Measurements from ENCODE around the gene PATJ. TPM values are rescaled to one million over a fixed set of nuclear protein-coding genes. Genes with fewer than 3 reads are reported as not detected.
"Not testable (repeated sequence)": the region's sequence is repeated elsewhere in the genome, so short reads cannot be mapped to it uniquely, and the experiment has no call there.

PATJ gene
- total and polyA plus RNA-seq, 4 donors: 8.0 to 47.1 (median 24.3) TPM

- H3K4me1 ChIP-seq (ENCODE audit: control insufficient read depth in 1 of 2, insufficient read depth in 2 of 2, low read length in 2 of 2); H3K27ac ChIP-seq (ENCODE audit: low read depth in 1 of 2, low read length in 2 of 2); H3K9me3 ChIP-seq (ENCODE audit: control insufficient read depth, low read length); intact Hi-C loops (cut with DNase I); ATAC-seq (ENCODE audit: low FRiP score); H3K36me3 ChIP-seq (ENCODE audit: control insufficient read depth in 1 of 2, insufficient read depth in 2 of 2, low read length in 1 of 2); H3K27me3 ChIP-seq (ENCODE audit: control insufficient read depth in 1 of 2, insufficient read depth in 2 of 2, low read length in 1 of 2); DNase-seq; H3K4me3 ChIP-seq (ENCODE audit: low read length in 2 of 2): not testable (repeated sequence)
- WGBS, 2 donors: 91 to 94% methylated on average over 9 of the region's 9 CpGs
Observed at GRCh38 chr1:62220456-62220855, 478.2 kb downstream of the PATJ start.

- WGBS, 2 donors: 97% methylated on average over 1 of the region's 1 CpG
- Histone ChIP-seq H3K36me3 (ENCODE audit: control insufficient read depth in 1 of 2, insufficient read depth in 2 of 2, low read length in 1 of 2) (no peaks in the 10 kb centered on the region), H3K4me3 (ENCODE audit: low read length in 2 of 2) (no peak overlapping the region), H3K4me1 (ENCODE audit: control insufficient read depth in 1 of 2, insufficient read depth in 2 of 2, low read length in 2 of 2) (no peaks in the 10 kb centered on the region), H3K27ac (ENCODE audit: low read depth in 1 of 2, low read length in 2 of 2) (no peak overlapping the region), H3K27me3 (ENCODE audit: control insufficient read depth in 1 of 2, insufficient read depth in 2 of 2, low read length in 1 of 2) (no peaks in the 10 kb centered on the region), H3K9me3 (ENCODE audit: control insufficient read depth, low read length) (no peaks in the 10 kb centered on the region)
- DNase-seq (no peak), ATAC-seq (ENCODE audit: low FRiP score) (no peak)
- intact Hi-C loops (cut with DNase I): no loop called here
Observed at GRCh38 chr1:62221171-62221570, 478.9 kb downstream of the PATJ start.

- intact Hi-C loops (cut with DNase I): no loop called here
- DNase-seq: no peak
- WGBS, 2 donors: 72 to 91% methylated on average over 9 of the region's 9 CpGs
Observed at GRCh38 chr1:62222321-62222720, 480.0 kb downstream of the PATJ start.

GRCh38 chr1:62224182-62224581 is 481.9 kb downstream of the PATJ start:
- intact Hi-C loops (cut with DNase I): no loop called here
- H3K9me3 ChIP-seq (ENCODE audit: control insufficient read depth, low read length): no peaks in the 10 kb centered on the region
- 41 to 47% methylated on average over 2 of the region's 3 CpGs for WGBS, 2 donors

More at GRCh38 chr1:62222321-62222720, 480.0 kb downstream of the PATJ start:
- no peak for ATAC-seq (ENCODE audit: low FRiP score)
- Histone ChIP-seq H3K36me3 (ENCODE audit: control insufficient read depth in 1 of 2, insufficient read depth in 2 of 2, low read length in 1 of 2) (no peaks in the 10 kb centered on the region), H3K27me3 (ENCODE audit: control insufficient read depth in 1 of 2, insufficient read depth in 2 of 2, low read length in 1 of 2) (no peaks in the 10 kb centered on the region), H3K4me1 (ENCODE audit: control insufficient read depth in 1 of 2, insufficient read depth in 2 of 2, low read length in 2 of 2) (no peaks in the 10 kb centered on the region), H3K27ac (ENCODE audit: low read depth in 1 of 2, low read length in 2 of 2) (no peak overlapping the region), H3K4me3 (ENCODE audit: low read length in 2 of 2) (no peak overlapping the region), H3K9me3 (ENCODE audit: control insufficient read depth, low read length) (no peaks in the 10 kb centered on the region)

GRCh38 chr1:62227496-62227895 is 485.2 kb downstream of the PATJ start:
- 88% methylated on average over 11 of the region's 11 CpGs for WGBS, 2 donors
- Histone ChIP-seq H3K4me1 (ENCODE audit: control insufficient read depth in 1 of 2, insufficient read depth in 2 of 2, low read length in 2 of 2) (no peaks in the 10 kb centered on the region), H3K27me3 (ENCODE audit: control insufficient read depth in 1 of 2, insufficient read depth in 2 of 2, low read length in 1 of 2) (no peaks in the 10 kb centered on the region), H3K36me3 (ENCODE audit: control insufficient read depth in 1 of 2, insufficient read depth in 2 of 2, low read length in 1 of 2) (no peaks in the 10 kb centered on the region), H3K9me3 (ENCODE audit: control insufficient read depth, low read length) (no peaks in the 10 kb centered on the region), H3K4me3 (ENCODE audit: low read length in 2 of 2) (no peak overlapping the region), H3K27ac (ENCODE audit: low read depth in 1 of 2, low read length in 2 of 2) (no peak overlapping the region)
- DNase-seq: no peak
- ATAC-seq (ENCODE audit: low FRiP score): no peak
- intact Hi-C loops (cut with DNase I): no loop called here

More at GRCh38 chr1:62224182-62224581, 481.9 kb downstream of the PATJ start:
- Histone ChIP-seq H3K27me3 (ENCODE audit: control insufficient read depth in 1 of 2, insufficient read depth in 2 of 2, low read length in 1 of 2) (no peaks in the 10 kb centered on the region), H3K27ac (ENCODE audit: low read depth in 1 of 2, low read length in 2 of 2) (no peak overlapping the region), H3K4me1 (ENCODE audit: control insufficient read depth in 1 of 2, insufficient read depth in 2 of 2, low read length in 2 of 2) (no peaks in the 10 kb centered on the region), H3K4me3 (ENCODE audit: low read length in 2 of 2) (no peak overlapping the region), H3K36me3 (ENCODE audit: control insufficient read depth in 1 of 2, insufficient read depth in 2 of 2, low read length in 1 of 2) (no peaks in the 10 kb centered on the region)
- ATAC-seq (ENCODE audit: low FRiP score) (no peak), DNase-seq (no peak)

Small RNAs within 50 kb of the gene (microRNA-seq; reads per million reads assigned to microRNA genes)
- gene MIR3116-1: 0 reads per million in 2 donors
- gene MIR3116-2: 0 reads per million in 2 donors

Other genes with a start within 250 kb of the PATJ start
- gene TM2D1, start 17.3 kb upstream of the PATJ start, total RNA-seq: 10 to 100 TPM; 54.4 to 60.4 TPM
- 10 to 100 TPM; 34.8 to 64.5 TPM for gene TM2D1, start 17.3 kb upstream of the PATJ start, polyA plus RNA-seq

All from aorta (tissue), 5 donors.